Left forelimb (tissue), 1 donor: ENCODE measurements around the gene CHMP6.

Experiments used
- DNase-seq: peaks from one replicate; pipeline ENCODE4 v3.0.0-alpha.2; 2018; ENCODE audit warnings: low spot score

The CHMP6 gene

GRCh38 chr17:80956321-80957190 lies 35.1 kb upstream of the CHMP6 start:
- no peak for DNase-seq

- DNase-seq = no peak
These were observed 34.1 kb upstream of the CHMP6 start for GRCh38 chr17:80957461-80957941.

GRCh38 chr17:80959330-80960036 lies 32.2 kb upstream of the CHMP6 start:
- DNase-seq = peak; percentile 85

GRCh38 chr17:80960037-80960796 lies 31.4 kb upstream of the CHMP6 start:
- DNase-seq = no peak

- DNase-seq = no peak
These were observed 30.7 kb upstream of the CHMP6 start for GRCh38 chr17:80960797-80961452.

- no peak for DNase-seq
These were observed 29.9 kb upstream of the CHMP6 start for GRCh38 chr17:80961541-80962330.

- DNase-seq = no peak
These were observed 29.0 kb upstream of the CHMP6 start for GRCh38 chr17:80962356-80963329.

GRCh38 chr17:80963812-80964543 lies 27.7 kb upstream of the CHMP6 start:
- DNase-seq = no peak

GRCh38 chr17:80964544-80964856 lies 27.1 kb upstream of the CHMP6 start:
- no peak for DNase-seq

- no peak for DNase-seq
These were observed 26.6 kb upstream of the CHMP6 start for GRCh38 chr17:80964859-80965580.

GRCh38 chr17:80965606-80966005 lies 26.0 kb upstream of the CHMP6 start:
- DNase-seq = no peak

GRCh38 chr17:80967404-80967872 lies 24.2 kb upstream of the CHMP6 start:
- DNase-seq = no peak

GRCh38 chr17:80968602-80969029 lies 23.0 kb upstream of the CHMP6 start:
- DNase-seq = peak; percentile 85

GRCh38 chr17:80969030-80969673 lies 22.5 kb upstream of the CHMP6 start:
- no peak for DNase-seq

GRCh38 chr17:80969674-80970043 lies 22.0 kb upstream of the CHMP6 start:
- no peak for DNase-seq

GRCh38 chr17:80970044-80970761 lies 21.4 kb upstream of the CHMP6 start:
- DNase-seq = no peak
